MM.1S (cell line): ENCODE results near the gene SLC18B1.

Source experiments
- DNase-seq: peaks from one replicate; pipeline ENCODE4 v3.0.0-alpha.2; 2015
- H2AFZ ChIP-seq: fragments of 300-600 bp; sonication (generic); 2 replicates; pipeline ENCODE4 v1.6.0; 2016; ENCODE audit warnings: antibody characterized with exemption, low read length
- H3F3A ChIP-seq: fragments of 300-600 bp; sonication (generic); 2 replicates; pipeline ENCODE4 v1.6.1; 2016; ENCODE audit warnings: mild to moderate bottlenecking, antibody characterized with exemption, low read length, moderate library complexity, mixed read lengths; ENCODE audit not compliant: insufficient read depth
- H3K27ac ChIP-seq: fragments of 300-600 bp; sonication (generic); 2 replicates; pipeline ENCODE4 v1.5.1; 2016; ENCODE audit warnings: mild to moderate bottlenecking, low read length
- H3K27me3 ChIP-seq: fragments of 300-600 bp; sonication (generic); replicated peaks from 2 replicates; pipeline ENCODE4 v1.6.0; 2016; ENCODE audit warnings: low read length; ENCODE audit not compliant: insufficient read depth
- H3K36me3 ChIP-seq: fragments of 300-600 bp; sonication (generic); replicated peaks from 2 replicates; pipeline ENCODE4 v1.6.1; 2016; ENCODE audit warnings: mild to moderate bottlenecking, low read length, mixed read lengths; ENCODE audit not compliant: insufficient read depth
- H3K4me1 ChIP-seq: fragments of 300-600 bp; sonication (generic); 2 replicates; pipeline ENCODE4 v1.6.1; 2016; ENCODE audit warnings: low read length, mixed read lengths
- H3K4me2 ChIP-seq: fragments of 300-600 bp; sonication (generic); 2 replicates; pipeline ENCODE4 v1.6.0; 2016; ENCODE audit warnings: low read depth, low read length
- H3K4me3 ChIP-seq: fragments of 300-600 bp; sonication (generic); 2 replicates; pipeline ENCODE4 v1.5.1; 2016; ENCODE audit warnings: low read length, mixed read lengths
- H3K79me2 ChIP-seq: fragments of 300-600 bp; sonication (generic); 2 replicates; pipeline ENCODE4 v1.6.1; 2016; ENCODE audit warnings: mixed run types, low read length, mixed read lengths
- H3K9ac ChIP-seq: fragments of 300-600 bp; sonication (generic); 2 replicates; pipeline ENCODE4 v1.6.1; 2016; ENCODE audit warnings: low read length, mixed read lengths
- H3K9me2 ChIP-seq: fragments of 300-600 bp; sonication (generic); replicated peaks from 2 replicates; pipeline ENCODE4 v1.6.1; 2016; ENCODE audit warnings: mild to moderate bottlenecking, low read length, mixed read lengths; ENCODE audit not compliant: insufficient read depth
- H3K9me3 ChIP-seq: fragments of 300-600 bp; sonication (generic); replicated peaks from 2 replicates; pipeline ENCODE4 v1.6.1; 2016; ENCODE audit warnings: mild to moderate bottlenecking, low read length, mixed read lengths; ENCODE audit not compliant: insufficient read depth
- H4K20me1 ChIP-seq: fragments of 300-600 bp; sonication (generic); 2 replicates; pipeline ENCODE4 v1.6.1; 2016; ENCODE audit warnings: mild to moderate bottlenecking, low read length, moderate library complexity, mixed read lengths; ENCODE audit not compliant: insufficient read depth
- CTCF ChIP-seq: fragments of 300-600 bp; sonication (generic); IDR thresholded peaks from 2 replicates; pipeline ENCODE4 v1.5.1; 2016; ENCODE audit warnings: antibody characterized with exemption, low read length, mixed read lengths
- EZH2 ChIP-seq: fragments of 300-600 bp; sonication (generic); optimal IDR thresholded peaks from 2 replicates; pipeline ENCODE3; 2017; ENCODE audit warnings: low read depth, mild to moderate bottlenecking, antibody characterized with exemption, low read length, mixed read lengths
- EZH2phosphoT487 ChIP-seq: fragments of 300-600 bp; sonication (generic); IDR thresholded peaks from 2 replicates; pipeline ENCODE4 v1.6.1; 2018; ENCODE audit warnings: antibody characterized with exemption, low read length

The SLC18B1 gene

DNA sequence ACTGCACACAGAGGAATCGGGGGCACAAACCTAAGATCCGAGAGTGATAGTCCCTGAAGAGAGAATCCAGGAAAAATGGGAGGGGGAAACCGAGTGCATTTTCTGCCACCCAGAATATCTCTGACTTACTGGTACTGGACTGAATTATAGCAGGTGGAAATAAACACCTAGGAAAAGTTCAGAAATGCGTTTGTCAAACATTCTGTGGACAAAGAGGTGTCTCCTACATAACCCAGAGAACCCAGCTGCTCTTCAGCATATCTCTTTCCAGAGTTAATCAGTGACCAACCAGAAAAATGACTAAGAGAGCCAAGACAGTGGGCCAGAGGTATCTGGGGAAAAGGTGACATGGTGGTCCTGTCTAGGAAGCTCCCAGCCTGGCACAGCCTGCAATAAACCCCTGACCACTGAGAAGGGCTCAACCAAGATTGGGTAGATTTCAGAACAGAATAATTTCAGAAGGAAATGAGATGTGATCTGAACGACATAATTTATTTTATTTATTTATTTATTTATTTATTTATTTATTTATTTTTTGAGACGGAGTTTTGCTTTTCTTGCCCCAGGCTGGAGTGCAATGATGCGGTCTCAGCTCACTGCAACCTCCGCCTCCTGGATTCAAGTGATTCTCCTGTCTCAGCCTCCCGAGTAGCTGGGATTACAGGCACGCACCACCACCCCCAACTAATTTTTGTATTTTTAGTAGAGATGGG, 78.5 kb downstream of the SLC18B1 start:
- H3K4me1 ChIP-seq: no peaks in the 10 kb centered on the region
- no peaks in the 10 kb centered on the region for H3K79me2 ChIP-seq
- H3K9me3 ChIP-seq: no peaks in the 10 kb centered on the region
- TF ChIP-seq CTCF: no peak
- TF ChIP-seq EZH2: no peak
- no peak for TF ChIP-seq EZH2phosphoT487
- no peak overlapping the region for H3K9ac ChIP-seq
- no peaks in the 10 kb centered on the region for H3K27me3 ChIP-seq
- H3K4me3 ChIP-seq: no peak overlapping the region
- H3K9me2 ChIP-seq: no peaks in the 10 kb centered on the region
- H3K36me3 ChIP-seq: no peaks in the 10 kb centered on the region
- no peak overlapping the region for H2AFZ ChIP-seq
- DNase-seq: no peak
- H3F3A ChIP-seq: no peaks in the 10 kb centered on the region
- no peaks in the 10 kb centered on the region for H4K20me1 ChIP-seq
- no peak overlapping the region for H3K4me2 ChIP-seq
- H3K27ac ChIP-seq: no peak overlapping the region
